HG02973 (cell line): ENCODE results near the gene CCDC201.

Experiments used
- ATAC-seq: cut with Tn5 transposase; IDR thresholded peaks from one replicate; pipeline ENCODE4 v1.9.1; 2021; ENCODE audit warnings: moderate library complexity; ENCODE audit not compliant: unreplicated experiment

CCDC201 gene

GRCh38 chr7:45873035-45873354, at the start of gene CCDC201:
TSS of gene CCDC201 (minus strand) at chr7:45873082. CDS start at chr7:45873007, 75 bp downstream.
- no peak for ATAC-seq

GRCh38 chr7:45921699-45922519, 49.0 kb upstream of the CCDC201 start:
- ATAC-seq: no peak

GRCh38 chr7:45921381-45921698, 48.5 kb upstream of the CCDC201 start:
- no peak for ATAC-seq

- no peak for ATAC-seq
Observed at GRCh38 chr7:45920502-45921380, 47.9 kb upstream of the CCDC201 start, which contains the start of gene IGFBP3. TSS of gene IGFBP3 (minus strand) at chr7:45921272. CDS start at chr7:45921140, 132 bp downstream.

GRCh38 chr7:45919993-45920459, 47.1 kb upstream of the CCDC201 start:
- ATAC-seq: no peak

GRCh38 chr7:45919231-45919784, 46.4 kb upstream of the CCDC201 start:
- no peak for ATAC-seq

GRCh38 chr7:45918556-45918955, 45.7 kb upstream of the CCDC201 start:
- no peak for ATAC-seq

GRCh38 chr7:45917658-45918057, 44.8 kb upstream of the CCDC201 start:
- ATAC-seq: peak; percentile 78

- ATAC-seq: no peak
Observed at GRCh38 chr7:45917064-45917463, 44.2 kb upstream of the CCDC201 start.

- no peak for ATAC-seq
Observed at GRCh38 chr7:45915606-45916005, 42.7 kb upstream of the CCDC201 start.

GRCh38 chr7:45914911-45915310, 42.0 kb upstream of the CCDC201 start:
- no peak for ATAC-seq

- no peak for ATAC-seq
Observed at GRCh38 chr7:45912972-45913371, 40.1 kb upstream of the CCDC201 start.

GRCh38 chr7:45911311-45911710, 38.4 kb upstream of the CCDC201 start:
- no peak for ATAC-seq

GRCh38 chr7:45910855-45911254, 38.0 kb upstream of the CCDC201 start:
- no peak for ATAC-seq

GRCh38 chr7:45909561-45909960, 36.7 kb upstream of the CCDC201 start:
- ATAC-seq: no peak

- ATAC-seq: no peak
Observed at GRCh38 chr7:45902820-45903219, 29.9 kb upstream of the CCDC201 start.

- no peak for ATAC-seq
Observed at GRCh38 chr7:45901566-45901965, 28.7 kb upstream of the CCDC201 start.

GRCh38 chr7:45898222-45898621, 25.3 kb upstream of the CCDC201 start:
- ATAC-seq: no peak

- no peak for ATAC-seq
Observed at GRCh38 chr7:45897042-45897690, 24.3 kb upstream of the CCDC201 start.

GRCh38 chr7:45894665-45895062, 21.8 kb upstream of the CCDC201 start:
- no peak for ATAC-seq

GRCh38 chr7:45893996-45894664, 21.2 kb upstream of the CCDC201 start:
- no peak for ATAC-seq
